MG63 (cell line): ENCODE measurements around the gene RAB44. TPM values are rescaled to one million over a fixed set of nuclear protein-coding genes. Genes with fewer than 3 reads are reported as not detected.

Experiments
- DNase-seq: peaks from one replicate; pipeline ENCODE4 v3.0.0-alpha.2; 2020
- H3K27me3 ChIP-seq: fragments of 250-450 bp; sonication (Bioruptor Pico); 2 replicates; pipeline ENCODE4 v1.5.1; 2020; ENCODE audit warnings: mild to moderate bottlenecking, moderate library complexity
- H3K36me3 ChIP-seq: fragments of 250-450 bp; sonication (Bioruptor Pico); 2 replicates; pipeline ENCODE4 v1.5.1; 2020; ENCODE audit warnings: mild to moderate bottlenecking, moderate library complexity
- H3K4me3 ChIP-seq: fragments of 250-450 bp; sonication (Bioruptor Pico); 2 replicates; pipeline ENCODE4 v1.5.1; 2020; ENCODE audit warnings: mild to moderate bottlenecking, moderate library complexity
- H3K9me3 ChIP-seq: fragments of 250-450 bp; sonication (Bioruptor Pico); 2 replicates; pipeline ENCODE4 v1.5.1; 2020; ENCODE audit warnings: mild to moderate bottlenecking, moderate library complexity
- total RNA-seq: library from RNA; depleted of rRNA; stranded (reverse); fragments of >200 nt; shearing (Covaris generic); gene quantifications from 2 replicates; pipeline ENCODE4 v1.2.3, GENCODE V29; 2014; ENCODE audit warnings: low replicate concordance

RAB44 gene
- total RNA-seq, 1 experiment from 2014 or later = not detected

DNA sequence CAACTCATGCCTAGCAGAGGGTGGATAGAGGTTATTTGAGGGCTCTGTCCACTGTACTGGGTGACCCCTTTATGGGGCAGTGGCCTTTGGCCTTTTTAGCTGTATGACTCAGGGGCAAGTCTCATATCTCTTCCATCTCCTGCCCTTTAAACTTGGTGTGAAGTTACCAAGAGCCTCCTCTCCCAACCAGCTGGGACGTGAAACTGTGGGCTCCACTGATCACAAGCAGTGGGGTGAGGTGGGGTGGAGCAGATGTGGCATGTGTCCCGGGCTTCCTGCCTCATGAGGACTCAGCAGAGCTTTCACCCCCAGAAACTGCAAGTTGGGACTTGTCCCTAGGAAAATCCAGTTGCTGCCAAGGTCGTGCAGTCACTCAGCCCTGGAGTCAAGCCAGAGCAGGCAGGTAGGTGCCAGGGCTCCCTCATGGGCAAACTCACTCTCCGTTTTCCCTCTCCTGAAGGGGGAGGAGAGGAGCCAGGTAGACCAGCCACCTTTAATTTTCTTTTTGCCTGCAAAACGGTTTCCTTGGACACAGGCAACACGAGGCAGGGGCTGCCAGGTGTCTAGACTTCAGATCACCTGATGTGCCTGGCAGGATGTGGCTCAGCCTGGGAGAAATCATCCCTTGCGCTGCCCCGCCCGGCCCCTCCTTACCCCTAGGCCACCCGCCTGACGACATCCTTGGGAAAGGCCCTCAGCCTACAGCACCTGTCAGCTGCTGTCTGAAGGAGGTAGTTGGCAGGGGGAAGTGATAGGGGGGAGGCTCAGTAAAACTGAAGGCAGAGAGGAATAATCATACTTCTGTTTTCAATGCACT, 15.1 kb upstream of the RAB44 start:
- Histone ChIP-seq H3K4me3 (no peak overlapping the region), H3K9me3 (no peaks in the 10 kb centered on the region), H3K36me3 (peaks cover 37% of the 10 kb centered on the region), H3K27me3 (no peaks in the 10 kb centered on the region)
- peak; percentile 71 for DNase-seq

DNA sequence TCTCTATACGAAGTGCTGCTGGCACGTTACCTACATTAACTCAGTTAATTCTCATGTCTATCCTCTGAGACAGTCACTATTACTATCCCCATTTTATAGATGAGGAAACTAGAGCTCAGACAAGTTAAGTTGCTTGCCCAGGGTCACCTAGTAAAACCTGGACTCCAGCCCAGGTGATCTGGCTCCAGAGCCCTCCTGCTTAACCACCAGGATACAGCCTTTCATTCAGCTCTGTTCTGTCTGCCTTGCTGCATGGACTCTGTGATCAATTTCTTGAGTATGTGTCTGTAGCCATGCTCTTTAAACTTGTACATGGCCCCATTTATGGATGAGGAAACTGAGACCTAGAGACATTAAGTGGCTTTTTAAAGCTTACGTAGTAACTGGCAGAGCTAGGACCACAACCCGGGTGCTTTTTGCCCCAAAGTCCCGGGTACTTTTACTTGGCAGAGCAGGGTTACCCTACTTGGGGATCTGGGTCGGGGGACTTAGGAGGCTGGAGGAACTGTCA, 14.4 kb upstream of the RAB44 start:
- no peak for DNase-seq
- H3K27me3 ChIP-seq = no peaks in the 10 kb centered on the region
- H3K36me3 ChIP-seq = peaks cover 37% of the 10 kb centered on the region
- no peaks in the 10 kb centered on the region for H3K9me3 ChIP-seq
- H3K4me3 ChIP-seq = no peak overlapping the region

DNA sequence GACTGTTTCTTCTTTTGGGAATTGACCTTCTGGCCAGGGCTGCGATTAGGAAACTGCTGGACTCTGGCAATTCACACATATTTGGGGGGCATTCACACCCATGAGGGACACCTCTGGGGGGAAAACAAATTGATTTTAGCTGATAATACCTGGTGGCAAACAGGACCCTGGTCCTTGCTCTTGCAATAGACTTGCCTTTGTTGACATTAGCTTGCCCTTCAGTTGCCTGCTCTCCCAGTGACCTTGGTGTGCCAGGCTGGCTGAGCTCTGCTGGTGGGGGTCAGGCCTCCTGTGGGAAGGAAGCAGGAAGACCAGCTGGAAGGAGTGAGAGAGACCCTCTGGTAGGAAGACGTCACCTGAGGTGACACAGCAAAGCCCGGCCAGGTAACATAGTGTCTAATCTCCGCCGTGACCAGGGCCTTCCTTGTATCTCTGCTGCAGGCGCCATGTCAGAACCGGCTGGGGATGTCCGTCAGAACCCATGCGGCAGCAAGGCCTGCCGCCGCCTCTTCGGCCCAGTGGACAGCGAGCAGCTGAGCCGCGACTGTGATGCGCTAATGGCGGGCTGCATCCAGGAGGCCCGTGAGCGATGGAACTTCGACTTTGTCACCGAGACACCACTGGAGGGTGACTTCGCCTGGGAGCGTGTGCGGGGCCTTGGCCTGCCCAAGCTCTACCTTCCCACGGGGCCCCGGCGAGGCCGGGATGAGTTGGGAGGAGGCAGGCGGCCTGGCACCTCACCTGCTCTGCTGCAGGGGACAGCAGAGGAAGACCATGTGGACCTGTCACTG, 13.8 kb upstream of the RAB44 start:
- Histone ChIP-seq H3K4me3 (no peak overlapping the region), H3K27me3 (no peaks in the 10 kb centered on the region), H3K36me3 (peaks cover 37% of the 10 kb centered on the region), H3K9me3 (no peaks in the 10 kb centered on the region)
- no peak for DNase-seq

DNA sequence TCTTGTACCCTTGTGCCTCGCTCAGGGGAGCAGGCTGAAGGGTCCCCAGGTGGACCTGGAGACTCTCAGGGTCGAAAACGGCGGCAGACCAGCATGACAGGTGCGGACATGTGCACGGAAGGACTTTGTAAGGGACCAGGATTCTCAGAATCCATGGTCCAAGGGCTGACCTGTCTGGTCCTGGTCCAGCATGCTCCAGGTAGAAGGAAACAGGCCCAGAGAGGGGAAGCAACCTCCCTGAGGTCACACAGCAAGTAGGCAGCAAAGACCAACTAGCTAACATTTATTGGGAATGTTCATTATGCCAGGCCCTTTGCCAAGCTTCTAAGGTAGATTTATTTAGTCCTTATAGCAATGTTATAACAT, 13.2 kb upstream of the RAB44 start:
- H3K4me3 ChIP-seq = no peak overlapping the region
- peaks cover 37% of the 10 kb centered on the region for H3K36me3 ChIP-seq
- no peaks in the 10 kb centered on the region for H3K9me3 ChIP-seq

DNA sequence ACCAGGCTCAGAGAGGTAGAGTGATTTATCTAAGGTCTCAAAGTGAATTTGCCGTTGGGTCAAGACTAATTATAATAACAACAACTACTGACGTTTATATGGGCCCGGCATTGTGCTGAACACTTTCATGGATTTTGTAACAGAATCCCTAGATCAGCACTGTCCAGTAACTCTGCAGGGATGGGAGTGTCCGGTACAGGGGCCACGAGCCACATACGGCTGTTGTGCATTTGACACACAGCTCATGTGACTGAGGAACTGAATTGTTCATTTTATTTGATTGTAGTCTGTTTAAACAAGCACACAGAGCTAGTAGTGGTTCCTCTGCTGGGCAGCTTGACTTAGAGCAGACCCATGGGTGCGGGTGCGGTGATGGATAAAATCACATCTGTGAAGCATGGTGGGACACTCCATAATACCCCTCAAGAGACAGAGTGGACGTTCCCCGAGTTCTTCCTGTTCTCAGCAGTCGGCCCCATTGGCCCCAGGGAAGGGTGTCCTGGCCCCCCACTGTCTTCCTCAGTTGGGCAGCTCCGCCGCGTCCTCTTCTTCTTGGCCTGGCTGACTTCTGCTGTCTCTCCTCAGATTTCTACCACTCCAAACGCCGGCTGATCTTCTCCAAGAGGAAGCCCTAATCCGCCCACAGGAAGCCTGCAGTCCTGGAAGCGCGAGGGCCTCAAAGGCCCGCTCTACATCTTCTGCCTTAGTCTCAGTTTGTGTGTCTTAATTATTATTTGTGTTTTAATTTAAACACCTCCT, 12.3 kb upstream of the RAB44 start:
- Histone ChIP-seq H3K4me3 (no peak overlapping the region), H3K36me3 (peaks cover 37% of the 10 kb centered on the region), H3K9me3 (no peaks in the 10 kb centered on the region), H3K27me3 (no peaks in the 10 kb centered on the region)
- no peak for DNase-seq

More for the DNA sequence above, 13.2 kb upstream of the RAB44 start:
- DNase-seq = no peak
- no peaks in the 10 kb centered on the region for H3K27me3 ChIP-seq

DNA sequence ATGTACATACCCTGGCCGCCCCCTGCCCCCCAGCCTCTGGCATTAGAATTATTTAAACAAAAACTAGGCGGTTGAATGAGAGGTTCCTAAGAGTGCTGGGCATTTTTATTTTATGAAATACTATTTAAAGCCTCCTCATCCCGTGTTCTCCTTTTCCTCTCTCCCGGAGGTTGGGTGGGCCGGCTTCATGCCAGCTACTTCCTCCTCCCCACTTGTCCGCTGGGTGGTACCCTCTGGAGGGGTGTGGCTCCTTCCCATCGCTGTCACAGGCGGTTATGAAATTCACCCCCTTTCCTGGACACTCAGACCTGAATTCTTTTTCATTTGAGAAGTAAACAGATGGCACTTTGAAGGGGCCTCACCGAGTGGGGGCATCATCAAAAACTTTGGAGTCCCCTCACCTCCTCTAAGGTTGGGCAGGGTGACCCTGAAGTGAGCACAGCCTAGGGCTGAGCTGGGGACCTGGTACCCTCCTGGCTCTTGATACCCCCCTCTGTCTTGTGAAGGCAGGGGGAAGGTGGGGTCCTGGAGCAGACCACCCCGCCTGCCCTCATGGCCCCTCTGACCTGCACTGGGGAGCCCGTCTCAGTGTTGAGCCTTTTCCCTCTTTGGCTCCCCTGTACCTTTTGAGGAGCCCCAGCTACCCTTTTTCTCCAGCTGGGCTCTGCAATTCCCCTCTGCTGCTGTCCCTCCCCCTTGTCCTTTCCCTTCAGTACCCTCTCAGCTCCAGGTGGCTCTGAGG, 11.5 kb upstream of the RAB44 start:
- Histone ChIP-seq H3K4me3 (no peak overlapping the region), H3K36me3 (peaks cover 37% of the 10 kb centered on the region), H3K9me3 (no peaks in the 10 kb centered on the region), H3K27me3 (no peaks in the 10 kb centered on the region)
- no peak for DNase-seq

DNA sequence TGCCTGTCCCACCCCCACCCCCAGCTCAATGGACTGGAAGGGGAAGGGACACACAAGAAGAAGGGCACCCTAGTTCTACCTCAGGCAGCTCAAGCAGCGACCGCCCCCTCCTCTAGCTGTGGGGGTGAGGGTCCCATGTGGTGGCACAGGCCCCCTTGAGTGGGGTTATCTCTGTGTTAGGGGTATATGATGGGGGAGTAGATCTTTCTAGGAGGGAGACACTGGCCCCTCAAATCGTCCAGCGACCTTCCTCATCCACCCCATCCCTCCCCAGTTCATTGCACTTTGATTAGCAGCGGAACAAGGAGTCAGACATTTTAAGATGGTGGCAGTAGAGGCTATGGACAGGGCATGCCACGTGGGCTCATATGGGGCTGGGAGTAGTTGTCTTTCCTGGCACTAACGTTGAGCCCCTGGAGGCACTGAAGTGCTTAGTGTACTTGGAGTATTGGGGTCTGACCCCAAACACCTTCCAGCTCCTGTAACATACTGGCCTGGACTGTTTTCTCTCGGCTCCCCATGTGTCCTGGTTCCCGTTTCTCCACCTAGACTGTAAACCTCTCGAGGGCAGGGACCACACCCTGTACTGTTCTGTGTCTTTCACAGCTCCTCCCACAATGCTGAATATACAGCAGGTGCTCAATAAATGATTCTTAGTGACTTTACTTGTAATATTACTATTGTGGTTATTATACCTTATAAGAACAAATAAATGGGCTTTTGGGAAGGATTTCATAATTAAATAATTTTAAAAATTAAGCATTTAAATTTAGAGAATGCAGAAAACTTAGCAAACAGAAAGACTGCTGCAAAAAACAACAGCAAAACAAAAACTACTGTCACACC, 10.7 kb upstream of the RAB44 start:
- no peak for DNase-seq
- H3K27me3 ChIP-seq = no peaks in the 10 kb centered on the region
- no peaks in the 10 kb centered on the region for H3K9me3 ChIP-seq
- H3K36me3 ChIP-seq = peaks cover 37% of the 10 kb centered on the region
- H3K4me3 ChIP-seq = no peak overlapping the region

DNA sequence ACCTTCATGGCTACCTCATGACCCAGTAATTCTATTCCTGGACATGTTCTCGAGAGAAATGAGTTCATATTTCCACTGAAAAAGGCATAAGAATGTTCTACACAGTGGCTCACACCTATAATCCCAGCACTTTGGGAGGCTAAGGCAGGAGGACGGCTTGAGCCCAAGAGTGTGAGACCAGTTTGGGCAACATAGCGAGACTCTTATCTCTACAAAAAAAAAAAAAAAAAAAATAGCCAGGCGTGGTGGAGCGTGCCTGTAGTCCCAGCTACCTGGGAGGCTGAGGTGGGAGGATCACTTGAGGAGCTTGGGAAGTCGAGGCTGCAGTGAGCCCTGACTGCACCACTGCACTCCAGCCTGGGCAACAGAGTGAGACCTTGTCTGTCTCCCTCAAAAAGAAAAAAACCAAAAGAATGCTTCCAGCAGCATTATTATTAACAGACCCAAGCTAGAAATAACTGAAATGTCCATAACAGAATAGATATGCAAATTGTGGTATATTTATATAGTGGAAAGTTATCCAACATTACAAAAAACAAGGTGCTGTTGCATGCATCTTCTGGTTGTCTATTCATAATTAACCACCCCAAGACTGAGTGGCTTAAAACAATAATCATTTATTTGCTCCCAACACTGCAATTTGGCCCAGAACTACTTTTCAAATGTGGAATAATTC, 9.4 kb upstream of the RAB44 start:
- H3K9me3 ChIP-seq = no peaks in the 10 kb centered on the region
- H3K4me3 ChIP-seq = no peak overlapping the region
- peaks cover 30% of the 10 kb centered on the region for H3K36me3 ChIP-seq
- no peak for DNase-seq
- no peaks in the 10 kb centered on the region for H3K27me3 ChIP-seq

DNA sequence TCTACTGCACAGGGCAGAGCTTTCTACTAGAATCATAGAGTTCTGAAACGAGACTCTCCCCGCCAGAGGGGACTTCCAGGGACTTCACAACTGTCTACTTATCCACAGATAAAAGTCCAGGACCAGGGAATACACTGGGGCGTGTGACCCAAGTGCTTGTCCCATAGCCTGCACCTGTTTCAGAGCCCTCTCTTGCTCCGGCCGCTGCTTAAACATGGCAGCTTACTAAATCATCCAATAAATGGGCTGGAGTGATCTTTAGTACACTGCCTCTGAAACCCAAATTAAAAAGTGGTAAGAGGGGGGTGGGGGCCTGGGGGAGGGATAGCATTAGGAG, 8.9 kb upstream of the RAB44 start:
- no peak overlapping the region for H3K4me3 ChIP-seq
- DNase-seq = no peak
- no peaks in the 10 kb centered on the region for H3K9me3 ChIP-seq
- no peaks in the 10 kb centered on the region for H3K27me3 ChIP-seq
- peaks cover 25% of the 10 kb centered on the region for H3K36me3 ChIP-seq

DNA sequence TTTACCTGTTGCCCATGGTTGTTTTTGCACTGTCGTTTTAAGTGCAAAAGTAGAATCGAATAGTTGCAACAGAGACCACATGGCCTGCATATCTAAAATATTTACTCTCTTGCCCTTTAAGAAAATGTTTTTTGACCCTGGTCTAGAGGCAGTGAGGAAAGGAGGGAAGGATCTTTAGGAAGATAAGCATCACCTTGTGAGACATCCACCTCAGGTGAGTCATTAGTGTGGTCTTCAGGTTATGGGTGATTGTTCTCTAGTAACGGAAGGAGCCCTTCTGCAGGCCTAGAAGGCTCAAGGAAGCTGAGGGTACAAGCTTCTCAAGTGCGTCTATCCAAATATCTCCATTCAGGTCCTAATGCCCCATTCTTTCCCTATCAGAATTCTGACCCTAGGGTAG, 6.6 kb upstream of the RAB44 start:
- DNase-seq = no peak
- Histone ChIP-seq H3K27me3 (no peaks in the 10 kb centered on the region), H3K36me3 (peaks cover 10% of the 10 kb centered on the region; the same call in 1 of the 2 replicates), H3K4me3 (no peak overlapping the region), H3K9me3 (no peaks in the 10 kb centered on the region)

DNA sequence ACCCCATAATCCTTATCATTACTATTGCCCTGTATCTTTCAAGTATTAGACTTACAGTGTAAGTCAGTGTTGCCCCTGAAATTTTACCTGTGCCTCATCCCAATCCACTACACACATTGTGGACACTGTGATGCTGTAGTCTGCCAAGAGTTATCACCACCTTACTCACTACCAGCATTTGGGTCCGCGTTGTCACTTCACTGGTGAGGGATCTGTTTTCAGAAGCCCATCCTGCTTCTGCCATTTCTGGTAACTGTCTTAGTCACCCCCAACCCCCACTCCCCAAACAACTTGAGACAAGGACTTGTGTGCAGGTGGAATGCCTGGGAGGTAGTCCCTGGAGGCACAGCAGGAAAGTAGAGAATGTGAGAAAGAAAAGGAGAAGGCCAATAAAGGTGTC, 6.0 kb upstream of the RAB44 start:
- Histone ChIP-seq H3K36me3 (peaks cover 4% of the 10 kb centered on the region; the same call in 1 of the 2 replicates), H3K27me3 (no peaks in the 10 kb centered on the region), H3K9me3 (no peaks in the 10 kb centered on the region), H3K4me3 (no peak overlapping the region)
- no peak for DNase-seq

DNA sequence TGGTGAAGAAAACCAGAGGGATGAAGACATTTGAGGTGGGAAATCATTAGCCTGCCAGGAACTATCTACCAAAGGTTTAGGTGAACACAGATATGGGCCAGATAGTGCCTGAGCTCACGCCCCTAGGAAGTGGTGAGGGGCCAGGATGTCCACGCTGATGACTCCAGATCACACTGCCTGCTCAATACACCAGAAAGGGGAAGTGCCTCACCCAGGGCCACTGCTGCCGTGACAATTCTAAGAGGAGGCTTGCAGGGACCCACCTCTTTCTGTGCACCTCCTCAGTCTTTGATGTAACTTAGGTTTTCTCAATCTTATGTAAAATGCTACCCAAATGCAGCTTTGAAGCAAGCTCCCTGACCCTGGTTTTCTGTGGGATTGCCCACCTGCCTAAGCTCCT, 5.4 kb upstream of the RAB44 start:
- H3K4me3 ChIP-seq = no peak overlapping the region
- peaks cover 2% of the 10 kb centered on the region; the same call in 1 of the 2 replicates for H3K9me3 ChIP-seq
- H3K27me3 ChIP-seq = no peaks in the 10 kb centered on the region
- DNase-seq = no peak
- no peaks in the 10 kb centered on the region for H3K36me3 ChIP-seq

DNA sequence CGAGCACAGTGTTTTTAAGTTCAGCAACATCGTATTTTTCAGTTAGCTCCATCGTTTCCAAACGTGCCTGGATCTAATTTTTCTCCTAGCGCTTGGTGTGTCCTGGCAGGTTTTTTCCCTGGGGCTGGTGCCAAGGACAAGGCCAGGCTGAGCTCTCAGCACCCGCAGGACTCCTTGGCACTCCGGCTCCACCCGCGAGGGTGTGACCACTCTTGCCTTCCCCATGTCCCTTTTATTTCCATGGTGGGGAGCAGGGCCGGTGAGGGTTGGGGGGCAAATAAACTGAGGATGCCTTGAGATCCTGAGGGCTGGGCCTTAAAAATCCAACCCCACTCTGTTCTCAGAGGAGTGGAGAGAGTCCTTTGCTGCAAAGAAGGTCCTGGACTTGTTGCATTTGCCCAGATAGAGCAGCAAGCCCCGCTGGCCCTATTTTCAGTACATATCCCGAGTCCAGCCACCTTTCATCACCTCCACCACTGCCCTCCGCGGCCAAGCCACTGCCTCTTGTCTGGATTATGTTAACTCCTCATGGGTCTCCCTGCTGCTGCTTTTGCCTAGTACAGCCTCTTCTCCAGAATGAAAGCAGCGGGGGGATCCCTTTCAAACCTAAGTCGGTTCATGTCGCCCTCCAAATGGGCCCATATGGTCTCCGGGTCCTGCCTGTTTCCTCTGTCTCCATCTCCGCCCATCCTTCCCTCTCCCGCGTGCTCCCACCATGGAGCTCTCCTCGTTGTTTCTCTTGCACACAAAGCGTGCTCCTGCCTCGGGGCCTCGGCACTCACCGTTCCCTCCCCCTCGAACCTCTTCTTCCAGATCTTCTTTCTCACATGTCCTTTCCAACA, 4.5 kb upstream of the RAB44 start:
- H3K4me3 ChIP-seq = no peak overlapping the region
- H3K27me3 ChIP-seq = no peaks in the 10 kb centered on the region
- peak; percentile 28 for DNase-seq
- no peaks in the 10 kb centered on the region for H3K36me3 ChIP-seq
- H3K9me3 ChIP-seq = peaks cover 2% of the 10 kb centered on the region; the same call in 1 of the 2 replicates

DNA sequence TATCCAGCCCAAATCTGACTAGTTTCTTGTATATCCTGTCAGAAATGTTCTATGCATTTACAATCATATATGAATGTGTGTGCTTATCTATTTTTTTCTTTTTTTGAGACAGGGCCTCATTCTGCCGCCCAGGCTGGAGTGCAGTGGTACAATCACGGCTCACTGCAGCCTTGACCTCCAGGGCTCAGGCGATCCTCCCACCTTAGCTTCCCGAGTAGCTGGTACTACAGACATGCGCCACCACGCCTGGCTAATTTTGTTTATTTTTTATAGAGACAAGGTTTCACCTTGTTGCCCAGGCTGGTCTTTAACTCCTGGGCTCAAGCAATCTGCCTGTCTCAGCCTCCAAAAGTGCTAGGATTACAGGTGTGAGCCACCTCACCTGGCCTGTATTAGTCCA, 3.0 kb upstream of the RAB44 start:
- H3K9me3 ChIP-seq = peaks cover 2% of the 10 kb centered on the region; the same call in 1 of the 2 replicates
- no peaks in the 10 kb centered on the region for H3K36me3 ChIP-seq
- H3K4me3 ChIP-seq = no peak overlapping the region
- no peak for DNase-seq
- H3K27me3 ChIP-seq = no peaks in the 10 kb centered on the region
